ENCODE data around the gene C12orf60. TPM values are rescaled to one million over a fixed set of nuclear protein-coding genes. Genes with fewer than 3 reads are reported as not detected.

C12orf60 gene
- total and polyA plus RNA-seq, 2 donors from 2014 or later = 2.0 to 4.5 TPM

DNA sequence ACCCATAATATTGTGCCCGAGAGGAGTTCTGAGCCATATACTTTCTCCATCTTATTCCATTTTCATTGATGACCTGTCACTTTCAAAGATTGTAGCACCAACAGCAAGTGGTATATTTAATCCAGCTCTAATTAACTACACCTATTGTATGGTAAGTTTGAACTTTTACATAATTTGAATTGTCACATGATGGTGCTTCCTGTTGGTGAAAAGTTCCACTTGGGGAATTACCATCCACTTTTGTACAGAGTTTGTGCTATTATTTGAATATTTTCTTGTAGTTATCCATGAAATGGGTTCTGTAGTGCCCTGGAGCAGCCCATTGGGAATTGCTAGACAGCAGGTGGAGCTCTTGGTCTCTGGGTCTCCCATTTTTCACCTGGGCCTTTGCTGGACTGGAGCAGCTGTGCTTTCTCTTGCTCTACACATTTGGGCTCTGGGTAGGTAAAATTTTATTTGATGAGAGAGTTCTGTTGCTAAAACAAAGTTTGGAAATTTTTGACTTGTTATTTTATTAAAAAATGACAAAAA, 7.5 kb downstream of the C12orf60 start:
- Histone ChIP-seq H3K4me3 (ENCODE audit: low read length in 3 of 3) (no peak overlapping the region), H3K9ac (ENCODE audit: low read length in 3 of 3) (no peak overlapping the region), H3K27me3 (ENCODE audit: control insufficient read depth, insufficient read depth, low read length) (no peaks in the 10 kb centered on the region), H3K27ac (ENCODE audit: low read depth in 2 of 2, low read length in 2 of 2) (no peak overlapping the region), H3K9me3 (ENCODE audit: control insufficient read depth in 2 of 3, insufficient read depth in 1 of 3, low read length in 3 of 3) (no peaks in the 10 kb centered on the region), H3K4me1 (ENCODE audit: control insufficient read depth in 2 of 3, insufficient read depth in 2 of 3, low read depth in 1 of 3, low read length in 3 of 3) (peaks cover 0 to 3% (median 0%) of the 10 kb centered on the region in 3 donors), H3K36me3 (ENCODE audit: control insufficient read depth in 2 of 3, insufficient read depth in 3 of 3, low read length in 3 of 3) (no peaks in the 10 kb centered on the region)
- DNase-seq (no peak), FAIRE-seq (no peak)
- TF ChIP-seq, protein P1, sequence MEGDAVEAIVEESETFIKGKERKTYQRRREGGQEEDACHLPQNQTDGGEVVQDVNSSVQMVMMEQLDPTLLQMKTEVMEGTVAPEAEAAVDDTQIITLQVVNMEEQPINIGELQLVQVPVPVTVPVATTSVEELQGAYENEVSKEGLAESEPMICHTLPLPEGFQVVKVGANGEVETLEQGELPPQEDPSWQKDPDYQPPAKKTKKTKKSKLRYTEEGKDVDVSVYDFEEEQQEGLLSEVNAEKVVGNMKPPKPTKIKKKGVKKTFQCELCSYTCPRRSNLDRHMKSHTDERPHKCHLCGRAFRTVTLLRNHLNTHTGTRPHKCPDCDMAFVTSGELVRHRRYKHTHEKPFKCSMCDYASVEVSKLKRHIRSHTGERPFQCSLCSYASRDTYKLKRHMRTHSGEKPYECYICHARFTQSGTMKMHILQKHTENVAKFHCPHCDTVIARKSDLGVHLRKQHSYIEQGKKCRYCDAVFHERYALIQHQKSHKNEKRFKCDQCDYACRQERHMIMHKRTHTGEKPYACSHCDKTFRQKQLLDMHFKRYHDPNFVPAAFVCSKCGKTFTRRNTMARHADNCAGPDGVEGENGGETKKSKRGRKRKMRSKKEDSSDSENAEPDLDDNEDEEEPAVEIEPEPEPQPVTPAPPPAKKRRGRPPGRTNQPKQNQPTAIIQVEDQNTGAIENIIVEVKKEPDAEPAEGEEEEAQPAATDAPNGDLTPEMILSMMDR (IDR thresholded peaks at IDR 0.05; ENCODE audit: borderline replicate concordance, extremely low read depth, insufficient read depth) = peak; percentile 36
- intact Hi-C loops (cut with DNase I) = no loop called here

DNA sequence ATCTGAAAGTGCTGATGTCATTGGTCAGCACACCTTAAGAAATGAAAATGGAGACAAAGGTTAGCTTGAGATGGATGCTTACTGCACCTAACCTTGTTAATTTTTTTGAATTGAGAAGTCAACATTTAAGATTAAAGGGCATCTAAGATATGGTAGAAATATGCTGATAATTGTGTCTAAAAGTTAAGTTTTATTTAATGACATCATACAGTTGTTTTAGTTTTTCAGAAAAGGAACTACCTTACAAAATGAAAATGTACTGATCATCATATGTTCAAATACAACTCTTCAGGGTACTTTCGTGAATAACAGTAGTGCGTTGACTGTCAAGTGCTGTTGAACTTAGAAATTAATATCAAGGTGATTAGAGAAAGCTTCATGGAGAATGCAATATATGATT, 8.0 kb downstream of the C12orf60 start:
- TF ChIP-seq, protein P1 (IDR thresholded peaks at IDR 0.05; ENCODE audit: borderline replicate concordance, extremely low read depth, insufficient read depth) = no peak
- intact Hi-C loops (cut with DNase I) = no loop called here
- Histone ChIP-seq H3K9me3 (ENCODE audit: control insufficient read depth in 2 of 3, insufficient read depth in 1 of 3, low read length in 3 of 3) (no peaks in the 10 kb centered on the region), H3K27ac (ENCODE audit: low read depth in 2 of 2, low read length in 2 of 2) (no peak overlapping the region), H3K4me3 (ENCODE audit: low read length in 3 of 3) (no peak overlapping the region), H3K9ac (ENCODE audit: low read length in 3 of 3) (no peak overlapping the region), H3K36me3 (ENCODE audit: control insufficient read depth in 2 of 3, insufficient read depth in 3 of 3, low read length in 3 of 3) (no peaks in the 10 kb centered on the region), H3K4me1 (ENCODE audit: control insufficient read depth in 2 of 3, insufficient read depth in 2 of 3, low read depth in 1 of 3, low read length in 3 of 3) (peaks cover 0 to 3% (median 0%) of the 10 kb centered on the region in 3 donors), H3K27me3 (ENCODE audit: control insufficient read depth, insufficient read depth, low read length) (no peaks in the 10 kb centered on the region)
- DNase-seq (no peak), FAIRE-seq (no peak)

DNA sequence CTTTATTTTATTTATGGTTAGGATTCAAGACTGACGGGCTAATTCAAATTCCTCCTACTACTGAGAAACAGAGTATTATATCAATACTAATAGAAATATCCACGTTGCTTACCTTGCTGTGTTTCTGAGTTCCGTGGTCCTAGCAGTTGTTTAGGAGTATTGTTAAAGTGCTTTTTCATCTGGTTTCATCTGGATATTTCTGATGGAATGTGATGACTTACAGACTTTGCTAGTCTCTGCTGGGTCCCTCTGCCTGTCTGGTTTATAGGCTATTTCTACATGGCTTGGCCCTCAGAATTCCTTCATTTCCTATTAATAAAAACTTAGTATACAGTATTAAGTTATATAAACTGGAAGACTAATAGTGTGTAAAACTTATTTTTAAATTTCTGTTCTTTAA, 10.5 kb downstream of the C12orf60 start, which contains the start of gene SMCO3:
Gene SMCO3, minus strand, starts transcription at position 169 of the 400 bp plus-strand sequence. CDS start 7,502 bp downstream, outside the sequence.
- Histone ChIP-seq H3K36me3 (ENCODE audit: control insufficient read depth in 2 of 3, insufficient read depth in 3 of 3, low read length in 3 of 3) (no peaks in the 10 kb centered on the region), H3K27me3 (ENCODE audit: control insufficient read depth, insufficient read depth, low read length) (no peaks in the 10 kb centered on the region), H3K4me3 (ENCODE audit: low read length in 3 of 3) (peak within 1 kb of the TSS in 1 of 3 donors; percentile 43), H3K4me1 (ENCODE audit: control insufficient read depth in 2 of 3, insufficient read depth in 2 of 3, low read depth in 1 of 3, low read length in 3 of 3) (peaks cover 0 to 3% (median 0%) of the 10 kb centered on the region in 3 donors), H3K27ac (ENCODE audit: low read depth in 2 of 2, low read length in 2 of 2) (no peak within 1 kb of the TSS), H3K9me3 (ENCODE audit: control insufficient read depth in 2 of 3, insufficient read depth in 1 of 3, low read length in 3 of 3) (no peaks in the 10 kb centered on the region), H3K9ac (ENCODE audit: low read length in 3 of 3) (peak within 1 kb of the TSS in 1 of 3 donors; percentile 48)
- intact Hi-C loops (cut with DNase I) = no loop called here
- TF ChIP-seq, protein P1 (IDR thresholded peaks at IDR 0.05; ENCODE audit: borderline replicate concordance, extremely low read depth, insufficient read depth) = no peak
- DNase-seq (peak in 1 of 5 donors; percentile 29), FAIRE-seq (no peak)
